Natural killer cell (primary cell): Measurements from ENCODE around the gene IL12RB2. TPM values are rescaled to one million over a fixed set of nuclear protein-coding genes. Genes with fewer than 3 reads are reported as not detected.

ENCODE experiments used
- ATAC-seq, 3 donors: fragments of 150-1000 bp in 2 of 3; fragments of 200-7000 bp in 1 of 3; cut with Tn5 transposase; 1 replicate in 1 of 3; 2 replicates in 2 of 3; pipeline ENCODE4 v1.10.0; 2021; ENCODE audit warnings: mild to moderate bottlenecking in 2 of 3, moderate library complexity in 2 of 3
- DNase-seq, 2 donors: peaks; one replicate each; pipeline versions ENCODE4 v3.0.0 to v3.0.0-alpha.2; 2013 to 2021; ENCODE audit warnings: mixed read lengths in 1 of 2
- H3K27ac ChIP-seq: one replicate; pipeline ENCODE4 v1.5.1; 2013; ENCODE audit warnings: mild to moderate bottlenecking, low read length
- H3K27me3 ChIP-seq: one replicate; pipeline ENCODE4 v1.6.1; 2013; ENCODE audit warnings: low read length; ENCODE audit not compliant: control insufficient read depth, insufficient read depth
- H3K36me3 ChIP-seq: one replicate; pipeline ENCODE4 v1.6.1; 2013; ENCODE audit warnings: low read length; ENCODE audit not compliant: control insufficient read depth, insufficient read depth
- H3K4me1 ChIP-seq: one replicate; pipeline ENCODE4 v1.6.1; 2013; ENCODE audit warnings: low read length; ENCODE audit not compliant: control insufficient read depth, insufficient read depth
- H3K4me3 ChIP-seq: one replicate; pipeline ENCODE4 v1.5.1; 2013; ENCODE audit warnings: low read length
- H3K9me3 ChIP-seq: one replicate; pipeline ENCODE4 v1.6.1; 2013; ENCODE audit warnings: low read length; ENCODE audit not compliant: control insufficient read depth, insufficient read depth
- H3K27ac Mint-ChIP-seq, 2 donors: one replicate each; pipeline ENCODE4 v1.8.0; 2022; ENCODE audit warnings: mild to moderate bottlenecking in 2 of 2, mixed read lengths in 2 of 2, moderate library complexity in 1 of 2
- H3K27me3 Mint-ChIP-seq, 2 donors: one replicate each; pipeline ENCODE4 v1.8.0; 2022; ENCODE audit warnings: low read depth in 2 of 2, mixed read lengths in 2 of 2
- H3K36me3 Mint-ChIP-seq: one replicate; pipeline ENCODE4 v1.8.0; 2022; ENCODE audit warnings: mixed read lengths
- H3K4me1 Mint-ChIP-seq, 2 donors: one replicate each; pipeline ENCODE4 v1.8.0; 2022; ENCODE audit warnings: mixed read lengths in 2 of 2
- H3K4me3 Mint-ChIP-seq: one replicate; pipeline ENCODE4 v1.8.0; 2022; ENCODE audit warnings: mild to moderate bottlenecking, moderate library complexity, mixed read lengths
- H3K9me3 Mint-ChIP-seq, 2 donors: one replicate each; pipeline ENCODE4 v1.8.0; 2022; ENCODE audit warnings: mixed read lengths in 2 of 2
- CTCF ChIP-seq: fragments of 200-600 bp; IDR thresholded peaks from one replicate; pipeline ENCODE4 v1.8.0; 2022; ENCODE audit warnings: antibody characterized with exemption
- WGBS: methylation state at CpG from one replicate; pipeline ENCODE4 v1.1.7; 2013; ENCODE audit warnings: missing lambda C conversion rate; ENCODE audit not compliant: insufficient coverage; 5-methylcytosine and 5-hydroxymethylcytosine counted together
- intact Hi-C: fragments of 100-400 bp; cut with micrococcal nuclease; formaldehyde crosslinking; loops from one replicate; pipeline ENCODE4 v1.14.2; 2022
- total RNA-seq, 4 donors: library from RNA; stranded (reverse); fragments of 120-200 nt in 1 of 4; gene quantifications; one replicate each; pipeline versions ENCODE4 v1.2.3 to v1.2.4, GENCODE V29; 2013 to 2022

The IL12RB2 gene
- total RNA-seq, 3 donors from 2014 or later (not counting 1 experiment from before 2014, with no cell fraction given): 18.2 to 51.2 (median 24.8) TPM

GRCh38 chr1:67390041-67390887, 82.6 kb downstream of the IL12RB2 start:
- no peak for DNase-seq
- no peak overlapping the region for H3K4me3 Mint-ChIP-seq
- WGBS: 99% methylated on average over 3 of the region's 3 CpGs
- Histone ChIP-seq H3K4me3 (no peak overlapping the region), H3K9me3 (no peaks in the 10 kb centered on the region), H3K4me1 (peaks cover 3% of the 10 kb centered on the region), H3K36me3 (peaks cover 39% of the 10 kb centered on the region), H3K27ac (no peak overlapping the region), H3K27me3 (no peaks in the 10 kb centered on the region)
- intact Hi-C loops: no loop called here
- H3K36me3 Mint-ChIP-seq: peaks cover 16% of the 10 kb centered on the region
- no peak for TF ChIP-seq CTCF
- peaks cover 13% of the 10 kb centered on the region in 2 donors for H3K4me1 Mint-ChIP-seq
- H3K27ac Mint-ChIP-seq: peak overlapping the region; percentile 3 to 9
- H3K27me3 Mint-ChIP-seq: no peaks in the 10 kb centered on the region
- no peaks in the 10 kb centered on the region for H3K9me3 Mint-ChIP-seq
- ATAC-seq: no peak

- no peaks in the 10 kb centered on the region for H3K9me3 ChIP-seq
- H3K36me3 ChIP-seq: peaks cover 46% of the 10 kb centered on the region
- no peak for TF ChIP-seq CTCF
- no peaks in the 10 kb centered on the region for H3K27me3 Mint-ChIP-seq
- H3K4me3 Mint-ChIP-seq: peak overlapping the region; percentile 6
- H3K27ac Mint-ChIP-seq: peak overlapping the region; percentile 8 to 80
- no peaks in the 10 kb centered on the region for H3K27me3 ChIP-seq
- H3K36me3 Mint-ChIP-seq: peaks cover 25% of the 10 kb centered on the region
- 86% methylated on average over 12 of the region's 12 CpGs for WGBS
- no peaks in the 10 kb centered on the region for H3K9me3 Mint-ChIP-seq
- intact Hi-C loops: no loop called here
- H3K4me1 ChIP-seq: peaks cover 3% of the 10 kb centered on the region
- ATAC-seq: peak in 2 of 3 donors; percentile 68 to 71
- H3K4me3 ChIP-seq: no peak overlapping the region
- peak overlapping the region; percentile 9 for H3K27ac ChIP-seq
- peak in 1 of 2 donors; percentile 17 for DNase-seq
- peaks cover 13% of the 10 kb centered on the region in 2 donors for H3K4me1 Mint-ChIP-seq
These were observed 85.6 kb downstream of the IL12RB2 start for GRCh38 chr1:67393240-67393639.

GRCh38 chr1:67393737-67394136, 86.1 kb downstream of the IL12RB2 start:
- H3K4me1 ChIP-seq: peaks cover 3% of the 10 kb centered on the region
- no peak overlapping the region for H3K4me3 ChIP-seq
- intact Hi-C loops: no loop called here
- Mint-ChIP-seq H3K4me3 (no peak overlapping the region), H3K4me1 (peaks cover 13% of the 10 kb centered on the region in 2 donors), H3K27ac (peak overlapping the region; percentile 8 to 80), H3K9me3 (no peaks in the 10 kb centered on the region), H3K36me3 (peaks cover 30% of the 10 kb centered on the region), H3K27me3 (no peaks in the 10 kb centered on the region)
- no peaks in the 10 kb centered on the region for H3K9me3 ChIP-seq
- peaks cover 46% of the 10 kb centered on the region for H3K36me3 ChIP-seq
- ATAC-seq: no peak
- 80% methylated on average over 3 of the region's 3 CpGs for WGBS
- no peak overlapping the region for H3K27ac ChIP-seq
- no peak for DNase-seq
- no peaks in the 10 kb centered on the region for H3K27me3 ChIP-seq
- no peak for TF ChIP-seq CTCF
